ENCODE results near the gene UBLCP1. TPM values are rescaled to one million over a fixed set of nuclear protein-coding genes. Genes with fewer than 3 reads are reported as not detected.
A peak's percentile ranks its signal among the peaks of the same experiment; 100 is the strongest.
"Not testable (repeated sequence)": the region's sequence is repeated elsewhere in the genome, so short reads cannot be mapped to it uniquely, and the experiment has no call there.

Gene UBLCP1
- polyA plus RNA-seq, 1 donor from 2014 or later: 42.5 TPM

DNA sequence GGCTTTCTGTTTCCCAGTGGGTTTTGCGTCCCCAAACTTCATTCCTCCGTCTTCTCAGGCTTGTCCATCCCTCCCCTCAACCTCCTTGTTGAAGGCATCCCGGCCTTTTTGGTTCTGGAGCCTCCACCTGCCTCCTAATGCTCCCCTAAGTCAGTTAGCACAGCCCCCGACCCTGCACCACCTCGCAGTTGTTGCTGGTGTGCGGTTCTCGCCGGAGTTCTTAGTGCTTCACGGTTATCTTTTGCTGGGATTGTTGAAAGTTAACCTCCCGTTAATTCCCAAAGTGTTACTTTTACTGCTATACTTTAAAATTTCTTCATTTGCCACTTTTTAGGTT is 447 bp downstream of the UBLCP1 start:
- peak overlapping the region; percentile 82 for H3K4me3 ChIP-seq (ENCODE audit: low read length)
- H2AFZ ChIP-seq (ENCODE audit: low read depth, low read length): peak overlapping the region; percentile 95
- no peaks in the 10 kb centered on the region for H3K27me3 ChIP-seq (ENCODE audit: insufficient read depth, low read depth, low read length)
- peak overlapping the region; percentile 83 for H3K4me2 ChIP-seq (ENCODE audit: low read length)
- peak overlapping the region; percentile 93 for H3K27ac ChIP-seq (ENCODE audit: low read length)
- H3K9me3 ChIP-seq (ENCODE audit: low read length): no peaks in the 10 kb centered on the region
- no peaks in the 10 kb centered on the region for H3K36me3 ChIP-seq (ENCODE audit: insufficient read depth, low read length)
- H4K20me1 ChIP-seq (ENCODE audit: insufficient read depth): no peaks in the 10 kb centered on the region
- no peaks in the 10 kb centered on the region for H3F3A ChIP-seq (ENCODE audit: insufficient read depth, low read length, poor library complexity, severe bottlenecking)
- peak overlapping the region; percentile 87 for H3K9ac ChIP-seq (ENCODE audit: low read length)
- TF ChIP-seq RAD21 (conservative IDR thresholded peaks at IDR 0.05) (no peak), TAF1 (IDR thresholded peaks at IDR 0.05; ENCODE audit: low read depth) (no peak), EZH2 (IDR thresholded peaks at IDR 0.05; ENCODE audit: borderline replicate concordance, insufficient read depth, low read length, poor library complexity, severe bottlenecking) (no peak), SMC3 (conservative IDR thresholded peaks at IDR 0.05; ENCODE audit: poor library complexity) (no peak), MXI1 (conservative IDR thresholded peaks at IDR 0.05; ENCODE audit: poor library complexity, severe bottlenecking) (no peak), POLR2AphosphoS5 (IDR thresholded peaks at IDR 0.05) (no peak), EP300 (conservative IDR thresholded peaks at IDR 0.05; ENCODE audit: poor library complexity, severe bottlenecking) (no peak)
- TF ChIP-seq, protein P1, sequence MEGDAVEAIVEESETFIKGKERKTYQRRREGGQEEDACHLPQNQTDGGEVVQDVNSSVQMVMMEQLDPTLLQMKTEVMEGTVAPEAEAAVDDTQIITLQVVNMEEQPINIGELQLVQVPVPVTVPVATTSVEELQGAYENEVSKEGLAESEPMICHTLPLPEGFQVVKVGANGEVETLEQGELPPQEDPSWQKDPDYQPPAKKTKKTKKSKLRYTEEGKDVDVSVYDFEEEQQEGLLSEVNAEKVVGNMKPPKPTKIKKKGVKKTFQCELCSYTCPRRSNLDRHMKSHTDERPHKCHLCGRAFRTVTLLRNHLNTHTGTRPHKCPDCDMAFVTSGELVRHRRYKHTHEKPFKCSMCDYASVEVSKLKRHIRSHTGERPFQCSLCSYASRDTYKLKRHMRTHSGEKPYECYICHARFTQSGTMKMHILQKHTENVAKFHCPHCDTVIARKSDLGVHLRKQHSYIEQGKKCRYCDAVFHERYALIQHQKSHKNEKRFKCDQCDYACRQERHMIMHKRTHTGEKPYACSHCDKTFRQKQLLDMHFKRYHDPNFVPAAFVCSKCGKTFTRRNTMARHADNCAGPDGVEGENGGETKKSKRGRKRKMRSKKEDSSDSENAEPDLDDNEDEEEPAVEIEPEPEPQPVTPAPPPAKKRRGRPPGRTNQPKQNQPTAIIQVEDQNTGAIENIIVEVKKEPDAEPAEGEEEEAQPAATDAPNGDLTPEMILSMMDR (IDR thresholded peaks at IDR 0.05; ENCODE audit: poor library complexity, severe bottlenecking): no peak
- TF ChIP-seq, protein P2, sequence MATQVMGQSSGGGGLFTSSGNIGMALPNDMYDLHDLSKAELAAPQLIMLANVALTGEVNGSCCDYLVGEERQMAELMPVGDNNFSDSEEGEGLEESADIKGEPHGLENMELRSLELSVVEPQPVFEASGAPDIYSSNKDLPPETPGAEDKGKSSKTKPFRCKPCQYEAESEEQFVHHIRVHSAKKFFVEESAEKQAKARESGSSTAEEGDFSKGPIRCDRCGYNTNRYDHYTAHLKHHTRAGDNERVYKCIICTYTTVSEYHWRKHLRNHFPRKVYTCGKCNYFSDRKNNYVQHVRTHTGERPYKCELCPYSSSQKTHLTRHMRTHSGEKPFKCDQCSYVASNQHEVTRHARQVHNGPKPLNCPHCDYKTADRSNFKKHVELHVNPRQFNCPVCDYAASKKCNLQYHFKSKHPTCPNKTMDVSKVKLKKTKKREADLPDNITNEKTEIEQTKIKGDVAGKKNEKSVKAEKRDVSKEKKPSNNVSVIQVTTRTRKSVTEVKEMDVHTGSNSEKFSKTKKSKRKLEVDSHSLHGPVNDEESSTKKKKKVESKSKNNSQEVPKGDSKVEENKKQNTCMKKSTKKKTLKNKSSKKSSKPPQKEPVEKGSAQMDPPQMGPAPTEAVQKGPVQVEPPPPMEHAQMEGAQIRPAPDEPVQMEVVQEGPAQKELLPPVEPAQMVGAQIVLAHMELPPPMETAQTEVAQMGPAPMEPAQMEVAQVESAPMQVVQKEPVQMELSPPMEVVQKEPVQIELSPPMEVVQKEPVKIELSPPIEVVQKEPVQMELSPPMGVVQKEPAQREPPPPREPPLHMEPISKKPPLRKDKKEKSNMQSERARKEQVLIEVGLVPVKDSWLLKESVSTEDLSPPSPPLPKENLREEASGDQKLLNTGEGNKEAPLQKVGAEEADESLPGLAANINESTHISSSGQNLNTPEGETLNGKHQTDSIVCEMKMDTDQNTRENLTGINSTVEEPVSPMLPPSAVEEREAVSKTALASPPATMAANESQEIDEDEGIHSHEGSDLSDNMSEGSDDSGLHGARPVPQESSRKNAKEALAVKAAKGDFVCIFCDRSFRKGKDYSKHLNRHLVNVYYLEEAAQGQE (IDR thresholded peaks at IDR 0.05; ENCODE audit: borderline replicate concordance): no peak
- H3K79me2 ChIP-seq (replicated peaks; ENCODE audit: insufficient read depth, low read length): peaks cover 24% of the 10 kb centered on the region
- no peaks in the 10 kb centered on the region for H3K9me2 ChIP-seq (ENCODE audit: insufficient read depth, low read length)

- not testable (repeated sequence) for H3K36me3 ChIP-seq (ENCODE audit: insufficient read depth, low read length); H4K20me1 ChIP-seq (ENCODE audit: insufficient read depth)
- peaks cover 24% of the 10 kb centered on the region for H3K79me2 ChIP-seq (replicated peaks; ENCODE audit: insufficient read depth, low read length)
Measured at GRCh38 chr5:159266764-159267163, 3.7 kb downstream of the UBLCP1 start.

GRCh38 chr5:159269723-159270122 is 6.6 kb downstream of the UBLCP1 start:
- no peaks in the 10 kb centered on the region for H3K9me3 ChIP-seq (ENCODE audit: low read length)
- no peaks in the 10 kb centered on the region for H3K27me3 ChIP-seq (ENCODE audit: insufficient read depth, low read depth, low read length)
- no peak overlapping the region for H2AFZ ChIP-seq (ENCODE audit: low read depth, low read length)
- no peaks in the 10 kb centered on the region for H3F3A ChIP-seq (ENCODE audit: insufficient read depth, low read length, poor library complexity, severe bottlenecking)
- H3K79me2 ChIP-seq (replicated peaks; ENCODE audit: insufficient read depth, low read length): peaks cover 8% of the 10 kb centered on the region
- peaks cover 6% of the 10 kb centered on the region for H3K36me3 ChIP-seq (ENCODE audit: insufficient read depth, low read length)
- no peaks in the 10 kb centered on the region for H3K9me2 ChIP-seq (ENCODE audit: insufficient read depth, low read length)
- H4K20me1 ChIP-seq (ENCODE audit: insufficient read depth): no peaks in the 10 kb centered on the region
- H3K4me3 ChIP-seq (ENCODE audit: low read length): no peak overlapping the region
- TF ChIP-seq, protein P1 (IDR thresholded peaks at IDR 0.05; ENCODE audit: poor library complexity, severe bottlenecking): no peak
- TF ChIP-seq POLR2AphosphoS5 (IDR thresholded peaks at IDR 0.05) (no peak), EZH2 (IDR thresholded peaks at IDR 0.05; ENCODE audit: borderline replicate concordance, insufficient read depth, low read length, poor library complexity, severe bottlenecking) (no peak), TAF1 (IDR thresholded peaks at IDR 0.05; ENCODE audit: low read depth) (no peak), MXI1 (conservative IDR thresholded peaks at IDR 0.05; ENCODE audit: poor library complexity, severe bottlenecking) (no peak), EP300 (conservative IDR thresholded peaks at IDR 0.05; ENCODE audit: poor library complexity, severe bottlenecking) (no peak), RAD21 (conservative IDR thresholded peaks at IDR 0.05) (no peak), SMC3 (conservative IDR thresholded peaks at IDR 0.05; ENCODE audit: poor library complexity) (no peak)
- TF ChIP-seq, protein P2 (IDR thresholded peaks at IDR 0.05; ENCODE audit: borderline replicate concordance): no peak
- no peak overlapping the region for H3K4me2 ChIP-seq (ENCODE audit: low read length)
- no peak overlapping the region for H3K9ac ChIP-seq (ENCODE audit: low read length)
- no peak overlapping the region for H3K27ac ChIP-seq (ENCODE audit: low read length)

More at GRCh38 chr5:159266764-159267163, 3.7 kb downstream of the UBLCP1 start:
- not testable (repeated sequence) for H3K9me2 ChIP-seq (ENCODE audit: insufficient read depth, low read length); H3K27me3 ChIP-seq (ENCODE audit: insufficient read depth, low read depth, low read length); H3K4me2 ChIP-seq (ENCODE audit: low read length); H3F3A ChIP-seq (ENCODE audit: insufficient read depth, low read length, poor library complexity, severe bottlenecking); H3K4me3 ChIP-seq (ENCODE audit: low read length); H3K27ac ChIP-seq (ENCODE audit: low read length); H2AFZ ChIP-seq (ENCODE audit: low read depth, low read length); H3K9ac ChIP-seq (ENCODE audit: low read length); H3K9me3 ChIP-seq (ENCODE audit: low read length)
